IPS-18c (cell line): ENCODE measurements around the gene WFDC2.

Experiments
- H3K4me3 ChIP-seq: 2 replicates; pipeline ENCODE4 v1.7.0; 2013; ENCODE audit warnings: low read depth, mild to moderate bottlenecking, low read length, moderate library complexity; ENCODE audit not compliant: insufficient read depth
- H3K9me3 ChIP-seq: one replicate; pipeline ENCODE4 v1.6.1; 2013; ENCODE audit warnings: mild to moderate bottlenecking, low read length, moderate library complexity; ENCODE audit not compliant: control insufficient read depth, insufficient read depth

The WFDC2 gene

DNA sequence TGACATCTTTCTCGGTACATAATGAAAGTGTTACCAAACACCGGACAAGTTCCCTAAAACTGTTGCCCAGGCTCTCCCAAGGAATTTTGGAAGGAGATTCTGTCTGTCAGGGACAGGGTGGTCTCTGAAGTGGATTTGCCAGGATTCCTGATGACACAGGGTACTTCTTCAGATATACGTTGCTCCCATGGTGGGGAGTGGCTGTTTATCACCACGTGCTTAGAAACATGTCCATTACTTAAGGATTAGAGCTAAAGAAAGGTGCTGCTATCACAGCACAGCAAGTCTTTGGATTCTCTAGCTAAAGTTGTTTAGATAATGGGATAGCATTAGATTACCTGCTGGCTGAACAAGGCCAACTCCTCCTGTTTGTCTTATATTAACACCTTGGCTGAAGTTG lies 39.5 kb downstream of the WFDC2 start:
- H3K4me3 ChIP-seq = no peak overlapping the region
- H3K9me3 ChIP-seq = peaks cover 2% of the 10 kb centered on the region

GRCh38 chr20:45510242-45510862 lies 40.8 kb downstream of the WFDC2 start:
- Histone ChIP-seq H3K9me3 (peaks cover 2% of the 10 kb centered on the region), H3K4me3 (no peak overlapping the region)

DNA sequence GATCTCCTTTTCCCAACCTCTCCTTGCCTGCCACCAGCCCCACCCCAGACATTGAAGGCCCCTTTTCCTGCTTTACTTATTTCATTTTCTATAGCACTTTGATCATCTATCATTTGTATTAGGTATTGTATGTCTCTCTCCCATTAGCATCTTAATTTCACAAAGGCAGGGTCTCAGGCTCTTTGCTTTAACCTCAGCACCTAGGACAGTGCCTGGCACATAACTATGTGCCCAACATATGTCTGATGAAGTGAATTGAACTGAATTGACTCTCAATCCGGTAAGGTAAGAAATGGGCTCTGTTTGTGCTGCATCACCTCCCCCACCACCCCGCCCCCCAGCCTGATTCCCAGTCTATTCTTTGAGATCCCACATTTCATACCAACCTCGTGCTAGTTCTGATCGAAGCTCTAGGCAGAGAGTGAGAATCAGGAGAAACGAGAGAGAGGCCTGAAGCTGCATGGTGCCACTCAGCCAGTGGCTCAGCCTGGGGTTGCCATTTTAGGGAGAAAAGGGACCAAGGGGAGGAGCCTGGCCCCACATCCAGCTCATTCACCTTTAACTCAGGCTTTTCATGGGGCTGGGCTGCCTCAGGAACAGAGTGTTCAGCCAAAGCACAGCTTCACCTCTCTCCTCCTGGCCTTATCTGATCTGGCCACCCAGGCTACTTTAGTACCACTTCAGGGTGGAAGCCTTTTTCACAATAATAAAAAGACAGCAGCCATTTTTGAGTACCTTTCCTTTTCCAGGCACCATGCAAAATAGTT lies 45.8 kb downstream of the WFDC2 start, which contains the start of gene SPINT3:
TSS of gene SPINT3 (minus strand) at position 476 of the 767 bp plus-strand sequence. CDS start at position 462, 14 bp downstream.
- no peaks in the 10 kb centered on the region for H3K9me3 ChIP-seq

GRCh38 chr20:45518282-45518681 lies 48.7 kb downstream of the WFDC2 start:
- H3K4me3 ChIP-seq = no peak overlapping the region
- H3K9me3 ChIP-seq = no peaks in the 10 kb centered on the region

More for the DNA sequence above, 45.8 kb downstream of the WFDC2 start, which contains the start of gene SPINT3:
- no peak within 1 kb of the TSS for H3K4me3 ChIP-seq

- Histone ChIP-seq H3K9me3 (no peaks in the 10 kb centered on the region), H3K4me3 (no peak overlapping the region)
Measured at GRCh38 chr20:45523821-45524220, 54.3 kb downstream of the WFDC2 start.

DNA sequence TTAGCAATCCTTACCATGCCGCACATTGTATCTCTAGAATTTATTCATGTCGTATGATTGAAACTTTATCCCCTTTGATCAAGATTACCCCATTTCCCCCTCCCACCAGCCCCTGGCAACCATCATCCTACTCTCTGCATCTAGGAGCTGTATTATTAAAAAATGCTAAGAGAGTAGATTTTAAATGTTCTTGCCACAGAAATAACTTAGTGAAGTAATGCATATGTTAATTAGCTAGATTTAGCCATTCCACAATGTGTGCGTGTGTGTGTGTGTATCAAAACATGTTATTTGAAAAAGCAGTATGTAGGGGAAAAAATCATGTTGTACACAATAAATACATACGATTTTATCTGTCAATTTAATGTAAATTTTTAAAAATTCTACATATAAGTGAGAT lies 57.7 kb downstream of the WFDC2 start:
- Histone ChIP-seq H3K4me3 (no peak overlapping the region), H3K9me3 (no peaks in the 10 kb centered on the region)
